Esophagus squamous epithelium (tissue), 4 donors: ENCODE results near the gene AUTS2.

Experiments
- POLR2A ChIP-seq, 4 donors: fragments of 450-650 bp; IDR thresholded peaks; one replicate each; pipeline ENCODE4 v1.6.1; 2017; ENCODE audit warnings: antibody characterized with exemption in 4 of 4, mild to moderate bottlenecking in 4 of 4, moderate library complexity in 3 of 4
- TF ChIP-seq, protein P1 (sequence below), 6 experiments: fragments of 450-650 bp in 4 of 6; fragments of 200-600 bp in 2 of 6; sonication (generic) in 2 of 6; IDR thresholded peaks; one replicate each; pipeline ENCODE4 v1.5.1; 2016 to 2019; ENCODE audit warnings: antibody characterized with exemption in 6 of 6, mild to moderate bottlenecking in 4 of 6, moderate library complexity in 4 of 6

DNA sequence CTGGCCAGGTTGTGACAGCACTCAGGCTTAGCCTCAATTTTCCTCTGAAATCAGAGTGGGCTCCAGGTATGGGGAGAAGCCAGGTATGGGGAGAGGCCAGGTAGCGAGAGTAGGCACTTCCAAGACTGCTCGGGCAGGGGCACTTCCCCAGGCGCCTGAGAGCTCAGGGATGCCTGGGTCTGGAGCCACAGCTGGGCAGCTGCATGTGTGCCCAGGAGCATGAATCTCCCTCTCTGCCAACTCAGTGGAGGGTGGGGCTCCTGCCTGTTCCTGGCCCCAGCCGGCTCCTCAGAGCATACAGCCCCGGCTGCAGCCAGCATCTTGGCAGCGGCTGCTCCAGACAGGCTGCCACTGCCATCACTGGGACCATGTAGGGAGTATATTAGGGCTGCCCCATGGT is 313.9 kb downstream of the AUTS2 start:
- TF ChIP-seq POLR2A (IDR thresholded peaks at IDR 0.05), result no peak
- TF ChIP-seq, protein P1, sequence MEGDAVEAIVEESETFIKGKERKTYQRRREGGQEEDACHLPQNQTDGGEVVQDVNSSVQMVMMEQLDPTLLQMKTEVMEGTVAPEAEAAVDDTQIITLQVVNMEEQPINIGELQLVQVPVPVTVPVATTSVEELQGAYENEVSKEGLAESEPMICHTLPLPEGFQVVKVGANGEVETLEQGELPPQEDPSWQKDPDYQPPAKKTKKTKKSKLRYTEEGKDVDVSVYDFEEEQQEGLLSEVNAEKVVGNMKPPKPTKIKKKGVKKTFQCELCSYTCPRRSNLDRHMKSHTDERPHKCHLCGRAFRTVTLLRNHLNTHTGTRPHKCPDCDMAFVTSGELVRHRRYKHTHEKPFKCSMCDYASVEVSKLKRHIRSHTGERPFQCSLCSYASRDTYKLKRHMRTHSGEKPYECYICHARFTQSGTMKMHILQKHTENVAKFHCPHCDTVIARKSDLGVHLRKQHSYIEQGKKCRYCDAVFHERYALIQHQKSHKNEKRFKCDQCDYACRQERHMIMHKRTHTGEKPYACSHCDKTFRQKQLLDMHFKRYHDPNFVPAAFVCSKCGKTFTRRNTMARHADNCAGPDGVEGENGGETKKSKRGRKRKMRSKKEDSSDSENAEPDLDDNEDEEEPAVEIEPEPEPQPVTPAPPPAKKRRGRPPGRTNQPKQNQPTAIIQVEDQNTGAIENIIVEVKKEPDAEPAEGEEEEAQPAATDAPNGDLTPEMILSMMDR (IDR thresholded peaks at IDR 0.05), result no peak
